Measurements from ENCODE around the gene TAF4. TPM values are rescaled to one million over a fixed set of nuclear protein-coding genes. Genes with fewer than 3 reads are reported as not detected.

Gene TAF4
- total and polyA plus RNA-seq, 2 of the 13 experiments (the other 11 are each of a cell fraction or from before 2014, with no cell fraction given): 5.9 to 12.0 TPM

DNA sequence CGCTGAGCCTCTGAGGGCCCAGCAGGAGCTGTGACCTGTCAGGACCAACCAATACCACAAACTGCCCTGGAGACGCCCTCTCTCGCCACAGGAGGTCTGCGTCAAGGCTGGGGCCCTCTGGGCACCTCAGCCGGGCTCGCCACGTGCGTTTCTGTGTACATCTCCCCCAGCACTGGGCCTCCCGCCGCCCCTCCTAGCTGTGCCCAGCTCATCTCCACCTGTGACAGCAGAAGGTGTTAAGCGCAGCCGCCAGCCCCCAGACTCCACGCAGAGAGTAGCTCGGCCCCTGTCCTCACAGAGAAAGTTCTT lies 91.4 kb downstream of the TAF4 start:
- no peaks in the 10 kb centered on the region for H3K79me2 ChIP-seq (ENCODE audit: insufficient read depth, low read length)
- FAIRE-seq: no peak
- DNase-seq (ENCODE audit: low spot score): no peak
- ChIA-PET CTCF (ENCODE audit: low intra/inter-chr PET ratio, low total read pairs) (no interaction called here), POLR2A (no interaction called here)
- no peak for ATAC-seq
- 100% methylated on average over 11 of the region's 14 CpGs for WGBS (ENCODE audit: low lambda C conversion rate)
- no peak overlapping the region for H3K9ac ChIP-seq (ENCODE audit: insufficient read depth, low read depth, low read length)
- H3K27me3 ChIP-seq (ENCODE audit: control insufficient read depth in 1 of 2, insufficient read depth in 2 of 2, low read length in 2 of 2): no peaks in the 10 kb centered on the region
- in situ Hi-C loops (cut with HindIII; ENCODE audit: extremely low pct_ligation_motif_present, low pct_unique_long_range_greater_than_20kb): no loop called here
- no peak overlapping the region for H3K27ac ChIP-seq (ENCODE audit: extremely low read length, insufficient read depth, low read length)
- no peaks in the 10 kb centered on the region for H3K9me3 ChIP-seq (ENCODE audit: low read length)
- TF ChIP-seq AGO2 (optimal IDR thresholded peaks at IDR 0.05; ENCODE audit: low read depth, low read length) (peak; percentile 57), ZNF768 (CRISPR knock-in tag; IDR thresholded peaks at IDR 0.05) (0 out of 2 replicates have a peak, but pooled peaks have one; percentile 18)
- TF ChIP-seq, protein P1, sequence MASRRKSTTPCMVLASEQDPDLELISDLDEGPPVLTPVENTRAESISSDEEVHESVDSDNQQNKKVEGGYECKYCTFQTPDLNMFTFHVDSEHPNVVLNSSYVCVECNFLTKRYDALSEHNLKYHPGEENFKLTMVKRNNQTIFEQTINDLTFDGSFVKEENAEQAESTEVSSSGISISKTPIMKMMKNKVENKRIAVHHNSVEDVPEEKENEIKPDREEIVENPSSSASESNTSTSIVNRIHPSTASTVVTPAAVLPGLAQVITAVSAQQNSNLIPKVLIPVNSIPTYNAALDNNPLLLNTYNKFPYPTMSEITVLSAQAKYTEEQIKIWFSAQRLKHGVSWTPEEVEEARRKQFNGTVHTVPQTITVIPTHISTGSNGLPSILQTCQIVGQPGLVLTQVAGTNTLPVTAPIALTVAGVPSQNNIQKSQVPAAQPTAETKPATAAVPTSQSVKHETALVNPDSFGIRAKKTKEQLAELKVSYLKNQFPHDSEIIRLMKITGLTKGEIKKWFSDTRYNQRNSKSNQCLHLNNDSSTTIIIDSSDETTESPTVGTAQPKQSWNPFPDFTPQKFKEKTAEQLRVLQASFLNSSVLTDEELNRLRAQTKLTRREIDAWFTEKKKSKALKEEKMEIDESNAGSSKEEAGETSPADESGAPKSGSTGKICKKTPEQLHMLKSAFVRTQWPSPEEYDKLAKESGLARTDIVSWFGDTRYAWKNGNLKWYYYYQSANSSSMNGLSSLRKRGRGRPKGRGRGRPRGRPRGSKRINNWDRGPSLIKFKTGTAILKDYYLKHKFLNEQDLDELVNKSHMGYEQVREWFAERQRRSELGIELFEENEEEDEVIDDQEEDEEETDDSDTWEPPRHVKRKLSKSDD (CRISPR knock-in tag; IDR thresholded peaks at IDR 0.05; ENCODE audit: low read depth): no peak
- TF ChIP-seq, protein P2, sequence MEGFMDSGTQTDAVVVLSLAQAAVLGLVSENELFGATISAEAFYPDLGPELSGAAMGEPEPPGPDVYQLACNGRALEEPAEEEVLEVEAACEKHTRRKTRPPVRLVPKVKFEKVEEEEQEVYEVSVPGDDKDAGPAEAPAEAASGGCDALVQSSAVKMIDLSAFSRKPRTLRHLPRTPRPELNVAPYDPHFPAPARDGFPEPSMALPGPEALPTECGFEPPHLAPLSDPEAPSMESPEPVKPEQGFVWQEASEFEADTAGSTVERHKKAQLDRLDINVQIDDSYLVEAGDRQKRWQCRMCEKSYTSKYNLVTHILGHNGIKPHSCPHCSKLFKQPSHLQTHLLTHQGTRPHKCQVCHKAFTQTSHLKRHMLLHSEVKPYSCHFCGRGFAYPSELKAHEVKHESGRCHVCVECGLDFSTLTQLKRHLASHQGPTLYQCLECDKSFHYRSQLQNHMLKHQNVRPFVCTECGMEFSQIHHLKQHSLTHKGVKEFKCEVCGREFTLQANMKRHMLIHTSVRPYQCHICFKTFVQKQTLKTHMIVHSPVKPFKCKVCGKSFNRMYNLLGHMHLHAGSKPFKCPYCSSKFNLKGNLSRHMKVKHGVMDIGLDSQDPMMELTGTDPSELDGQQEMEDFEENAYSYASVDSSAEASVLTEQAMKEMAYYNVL (CRISPR knock-in tag; IDR thresholded peaks at IDR 0.05; ENCODE audit: borderline replicate concordance): no peak
- TF ChIP-seq, protein P3, sequence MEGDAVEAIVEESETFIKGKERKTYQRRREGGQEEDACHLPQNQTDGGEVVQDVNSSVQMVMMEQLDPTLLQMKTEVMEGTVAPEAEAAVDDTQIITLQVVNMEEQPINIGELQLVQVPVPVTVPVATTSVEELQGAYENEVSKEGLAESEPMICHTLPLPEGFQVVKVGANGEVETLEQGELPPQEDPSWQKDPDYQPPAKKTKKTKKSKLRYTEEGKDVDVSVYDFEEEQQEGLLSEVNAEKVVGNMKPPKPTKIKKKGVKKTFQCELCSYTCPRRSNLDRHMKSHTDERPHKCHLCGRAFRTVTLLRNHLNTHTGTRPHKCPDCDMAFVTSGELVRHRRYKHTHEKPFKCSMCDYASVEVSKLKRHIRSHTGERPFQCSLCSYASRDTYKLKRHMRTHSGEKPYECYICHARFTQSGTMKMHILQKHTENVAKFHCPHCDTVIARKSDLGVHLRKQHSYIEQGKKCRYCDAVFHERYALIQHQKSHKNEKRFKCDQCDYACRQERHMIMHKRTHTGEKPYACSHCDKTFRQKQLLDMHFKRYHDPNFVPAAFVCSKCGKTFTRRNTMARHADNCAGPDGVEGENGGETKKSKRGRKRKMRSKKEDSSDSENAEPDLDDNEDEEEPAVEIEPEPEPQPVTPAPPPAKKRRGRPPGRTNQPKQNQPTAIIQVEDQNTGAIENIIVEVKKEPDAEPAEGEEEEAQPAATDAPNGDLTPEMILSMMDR (CRISPR knock-in tag; IDR thresholded peaks at IDR 0.05): no peak
- peaks cover 5% of the 10 kb centered on the region; the same call in 1 of the 2 replicates for H4K20me1 ChIP-seq (ENCODE audit: insufficient read depth, low read length)
- no peak overlapping the region for H3K4me2 ChIP-seq (ENCODE audit: low read depth, low read length)
- H3K36me3 ChIP-seq (replicated peaks in 1 of 2; ENCODE audit: control insufficient read depth in 1 of 2, insufficient read depth in 2 of 2, low read length in 2 of 2): peaks cover 31 to 51% of the 10 kb centered on the region in 2 experiments
- no peak overlapping the region for H2AFZ ChIP-seq (ENCODE audit: low read length)
- no peaks in the 10 kb centered on the region for H3K4me1 ChIP-seq (ENCODE audit: insufficient read depth, low read length)
- intact Hi-C loops (cut with micrococcal nuclease; ENCODE audit: unreplicated experiment): no loop called here
- no peak overlapping the region for H3K4me3 ChIP-seq (replicated peaks in 1 of 3; ENCODE audit: insufficient read depth in 1 of 3, low read depth in 2 of 3, low read length in 3 of 3)
- BruUV-seq (replicated peaks): no TSS peak

Data from HepG2 (cell line).